Karpas-422 (cell line): ENCODE data around the gene FUT7. TPM values are rescaled to one million over a fixed set of nuclear protein-coding genes. Genes with fewer than 3 reads are reported as not detected.

ENCODE experiments used
- DNase-seq: peaks from one replicate; pipeline ENCODE4 v3.0.0-alpha.2; 2015
- H2AFZ ChIP-seq: fragments of 200-600 bp; sonication (generic); 2 replicates; pipeline ENCODE4 v1.6.1; 2014; ENCODE audit warnings: antibody characterized with exemption, low read length, mixed read lengths
- H3K27ac ChIP-seq: fragments of 200-600 bp; sonication (generic); 2 replicates; pipeline ENCODE4 v1.5.1; 2014; ENCODE audit warnings: mild to moderate bottlenecking, low read length, moderate library complexity
- H3K27me3 ChIP-seq: fragments of 200-600 bp; sonication (generic); 2 replicates; pipeline ENCODE4 v1.6.1; 2014; ENCODE audit warnings: low read length, mixed read lengths
- H3K36me3 ChIP-seq: fragments of 200-600 bp; sonication (generic); 2 replicates; pipeline ENCODE4 v1.6.1; 2014; ENCODE audit warnings: low read length, mixed read lengths; ENCODE audit not compliant: insufficient read depth
- H3K4me1 ChIP-seq: fragments of 200-600 bp; sonication (generic); 2 replicates; pipeline ENCODE4 v1.6.1; 2014; ENCODE audit warnings: mild to moderate bottlenecking, low read length, mixed read lengths
- H3K4me2 ChIP-seq: fragments of 200-600 bp; sonication (generic); 2 replicates; pipeline ENCODE4 v1.6.1; 2014; ENCODE audit warnings: low read length, low read depth, mild to moderate bottlenecking; ENCODE audit not compliant: poor library complexity, severe bottlenecking
- H3K4me3 ChIP-seq: fragments of 200-600 bp; sonication (generic); 2 replicates; pipeline ENCODE4 v1.5.1; 2014; ENCODE audit warnings: mild to moderate bottlenecking, antibody characterized with exemption, low read length, mixed read lengths
- H3K79me2 ChIP-seq: fragments of 200-600 bp; sonication (generic); 2 replicates; pipeline ENCODE4 v1.6.1; 2014; ENCODE audit warnings: mild to moderate bottlenecking, low read length, mixed read lengths
- H3K9ac ChIP-seq: fragments of 200-600 bp; sonication (generic); 2 replicates; pipeline ENCODE4 v1.6.0; 2014; ENCODE audit warnings: low read length
- H3K9me2 ChIP-seq: fragments of 200-600 bp; sonication (generic), shearing (Covaris generic); replicated peaks from 2 replicates; pipeline ENCODE4 v1.6.0; 2014; ENCODE audit warnings: mild to moderate bottlenecking, low read length, moderate library complexity; ENCODE audit not compliant: insufficient read depth
- H3K9me3 ChIP-seq: fragments of 300-700, 200-600 bp; sonication (generic); 2 replicates; pipeline ENCODE4 v1.6.1; 2014; ENCODE audit warnings: low read length, mixed read lengths
- H4K20me1 ChIP-seq: fragments of 200-600 bp; sonication (generic); 2 replicates; pipeline ENCODE4 v1.6.1; 2014; ENCODE audit warnings: mild to moderate bottlenecking, antibody characterized with exemption, low read length, low read depth; ENCODE audit not compliant: insufficient read depth
- total RNA-seq: library from RNA; depleted of rRNA; stranded (reverse); fragments of >200 nt; shearing (Covaris generic); gene quantifications from 2 replicates; pipeline ENCODE4 v1.2.3, GENCODE V29; 2014; ENCODE audit warnings: low replicate concordance; rRNA removed

The FUT7 gene
- total RNA-seq, result not detected in 2 replicates

- no peaks in the 10 kb centered on the region for H3K9me2 ChIP-seq
- H3K36me3 ChIP-seq, result no peaks in the 10 kb centered on the region
- DNase-seq, result peak; percentile 84
- no peaks in the 10 kb centered on the region for H3K9me3 ChIP-seq
- H2AFZ ChIP-seq, result no peak within 1 kb of the TSS
- no peaks in the 10 kb centered on the region for H3K79me2 ChIP-seq
- peaks cover 31% of the 10 kb centered on the region for H3K4me1 ChIP-seq
- H4K20me1 ChIP-seq, result no peaks in the 10 kb centered on the region; the same call in 1 of the 2 replicates
- no peak within 1 kb of the TSS for H3K27ac ChIP-seq
- H3K4me3 ChIP-seq, result no peak within 1 kb of the TSS
- no peaks in the 10 kb centered on the region for H3K27me3 ChIP-seq
- peak within 1 kb of the TSS; percentile 11 for H3K4me2 ChIP-seq
- no peak within 1 kb of the TSS for H3K9ac ChIP-seq
These were observed at the start of gene FUT7 for GRCh38 chr9:137031904-137032640. FUT7 (minus strand) TSS chr9:137032088; CDS start chr9:137031991, 97 bp downstream.

- H3K4me2 ChIP-seq, result no peak overlapping the region
- H3K27me3 ChIP-seq, result no peaks in the 10 kb centered on the region
- H3K79me2 ChIP-seq, result no peaks in the 10 kb centered on the region
- no peak overlapping the region for H3K4me3 ChIP-seq
- H3K27ac ChIP-seq, result no peak overlapping the region
- no peak overlapping the region for H3K9ac ChIP-seq
- peaks cover 50% of the 10 kb centered on the region for H3K4me1 ChIP-seq
- no peaks in the 10 kb centered on the region for H3K9me2 ChIP-seq
- no peak overlapping the region for H2AFZ ChIP-seq
- H3K9me3 ChIP-seq, result no peaks in the 10 kb centered on the region
- H3K36me3 ChIP-seq, result no peaks in the 10 kb centered on the region
- DNase-seq, result no peak
- H4K20me1 ChIP-seq, result peaks cover 4% of the 10 kb centered on the region; the same call in 1 of the 2 replicates
These were observed 48.6 kb upstream of the FUT7 start for GRCh38 chr9:137080260-137081122.

- no peak overlapping the region for H2AFZ ChIP-seq
- H3K79me2 ChIP-seq, result no peaks in the 10 kb centered on the region
- H3K9me2 ChIP-seq, result no peaks in the 10 kb centered on the region
These were observed 47.5 kb upstream of the FUT7 start for GRCh38 chr9:137079401-137079787.

GRCh38 chr9:137078701-137079400 is 47.0 kb upstream of the FUT7 start:
- Histone ChIP-seq H4K20me1 (peaks cover 4% of the 10 kb centered on the region; the same call in 1 of the 2 replicates), H2AFZ (no peak overlapping the region), H3K9me2 (no peaks in the 10 kb centered on the region), H3K4me2 (peak overlapping the region; percentile 85), H3K27me3 (no peaks in the 10 kb centered on the region), H3K4me3 (peak overlapping the region; percentile 81; the same call in 1 of the 2 replicates), H3K9me3 (no peaks in the 10 kb centered on the region), H3K4me1 (peaks cover 45% of the 10 kb centered on the region), H3K9ac (peak overlapping the region; percentile 82; the same call in 1 of the 2 replicates), H3K79me2 (no peaks in the 10 kb centered on the region), H3K36me3 (no peaks in the 10 kb centered on the region), H3K27ac (no peak overlapping the region)
- no peak for DNase-seq

More at GRCh38 chr9:137079401-137079787, 47.5 kb upstream of the FUT7 start:
- DNase-seq, result no peak
- Histone ChIP-seq H3K27ac (no peak overlapping the region), H3K27me3 (no peaks in the 10 kb centered on the region), H4K20me1 (peaks cover 4% of the 10 kb centered on the region; the same call in 1 of the 2 replicates), H3K4me2 (no peak overlapping the region), H3K36me3 (no peaks in the 10 kb centered on the region), H3K4me3 (no peak overlapping the region), H3K9ac (no peak overlapping the region), H3K4me1 (peaks cover 50% of the 10 kb centered on the region), H3K9me3 (no peaks in the 10 kb centered on the region)

- peak overlapping the region; percentile 85 for H3K4me2 ChIP-seq
- H3K9ac ChIP-seq, result peak overlapping the region; percentile 82
- no peaks in the 10 kb centered on the region for H3K36me3 ChIP-seq
- peak overlapping the region; percentile 50; the same call in 1 of the 2 replicates for H2AFZ ChIP-seq
- H3K4me3 ChIP-seq, result peak overlapping the region; percentile 81
- no peaks in the 10 kb centered on the region for H3K9me3 ChIP-seq
- H3K27ac ChIP-seq, result no peak overlapping the region
- peaks cover 4% of the 10 kb centered on the region; the same call in 1 of the 2 replicates for H4K20me1 ChIP-seq
- no peaks in the 10 kb centered on the region for H3K79me2 ChIP-seq
- H3K27me3 ChIP-seq, result no peaks in the 10 kb centered on the region
- no peaks in the 10 kb centered on the region for H3K9me2 ChIP-seq
- peaks cover 37% of the 10 kb centered on the region for H3K4me1 ChIP-seq
- peak; percentile 65 for DNase-seq
These were observed 46.1 kb upstream of the FUT7 start for GRCh38 chr9:137077758-137078693.

GRCh38 chr9:137077010-137077747 is 45.3 kb upstream of the FUT7 start, which contains the start of gene UAP1L1:
UAP1L1 (plus strand) TSS chr9:137077517; CDS start chr9:137077533, 16 bp downstream.
- Histone ChIP-seq H3K4me2 (peak within 1 kb of the TSS; percentile 85), H3K36me3 (no peaks in the 10 kb centered on the region), H3K4me3 (peak within 1 kb of the TSS; percentile 81), H3K9me2 (no peaks in the 10 kb centered on the region), H3K27me3 (no peaks in the 10 kb centered on the region), H2AFZ (peak within 1 kb of the TSS; percentile 76; the same call in 1 of the 2 replicates), H3K9me3 (no peaks in the 10 kb centered on the region), H3K9ac (peak within 1 kb of the TSS; percentile 85), H4K20me1 (peaks cover 4% of the 10 kb centered on the region; the same call in 1 of the 2 replicates), H3K27ac (no peak within 1 kb of the TSS), H3K79me2 (no peaks in the 10 kb centered on the region), H3K4me1 (peaks cover 29% of the 10 kb centered on the region)
- DNase-seq, result peak; percentile 85
